HFFc6 (cell line): Measurements from ENCODE around the gene RUNX1. TPM values are rescaled to one million over a fixed set of nuclear protein-coding genes. Genes with fewer than 3 reads are reported as not detected.

ENCODE experiments used
- DNase-seq: peaks from one replicate; pipeline ENCODE4 v3.0.0-alpha.2; 2018
- H3K27ac Mint-ChIP-seq: 2 replicates; pipeline ENCODE4 v1.8.0; 2020; ENCODE audit warnings: mild to moderate bottlenecking, mixed read lengths
- H3K27me3 Mint-ChIP-seq: 2 replicates; pipeline ENCODE4 v1.8.0; 2021; ENCODE audit warnings: mild to moderate bottlenecking, moderate library complexity, mixed read lengths; ENCODE audit not compliant: insufficient read depth
- H3K36me3 Mint-ChIP-seq: 2 replicates; pipeline ENCODE4 v1.8.0; 2021; ENCODE audit warnings: low read depth, mixed read lengths
- H3K4me1 Mint-ChIP-seq: 2 replicates; pipeline ENCODE4 v1.8.0; 2020; ENCODE audit warnings: low read depth, mixed read lengths
- H3K4me3 Mint-ChIP-seq: 2 replicates; pipeline ENCODE4 v1.8.0; 2020; ENCODE audit warnings: mild to moderate bottlenecking, moderate library complexity, mixed read lengths
- H3K9me3 Mint-ChIP-seq: 2 replicates; pipeline ENCODE4 v1.8.0; 2020; ENCODE audit warnings: mild to moderate bottlenecking, mixed read lengths
- CTCF ChIP-seq: fragments of 200-600 bp; sonication (generic); IDR thresholded peaks from 2 replicates; pipeline ENCODE4 v1.5.0; 2021; ENCODE audit warnings: antibody characterized with exemption, mild to moderate bottlenecking
- total RNA-seq, 6 experiments: library from RNA; stranded (reverse); fragmentation: NEBNext Ultra II Directional; extraction: Animal tissue kit (Norgen Biotek cat#: 25700); gene quantifications; 2 replicates in 1 of 6; 3 replicates in 5 of 6; pipeline ENCODE4 v1.2.3, GENCODE V29; 2021

Gene RUNX1
- total RNA-seq, 6 experiments from 2014 or later = 57.4 to 78.9 (median 61.3) TPM

GRCh38 chr21:34974162-34974981 is 74.7 kb downstream of the RUNX1 start:
- Mint-ChIP-seq H3K36me3 (peaks cover 23% of the 10 kb centered on the region), H3K27me3 (peaks cover 3% of the 10 kb centered on the region; the same call in 1 of the 2 replicates), H3K4me1 (peaks cover 55% of the 10 kb centered on the region), H3K27ac (peak overlapping the region; percentile 69), H3K4me3 (no peak overlapping the region), H3K9me3 (no peaks in the 10 kb centered on the region)
- TF ChIP-seq CTCF = no peak
- DNase-seq = no peak

GRCh38 chr21:34973685-34974084 is 75.4 kb downstream of the RUNX1 start:
- Mint-ChIP-seq H3K27ac (peak overlapping the region; percentile 13; the same call in 1 of the 2 replicates), H3K9me3 (no peaks in the 10 kb centered on the region)

GRCh38 chr21:34971656-34972055 is 77.4 kb downstream of the RUNX1 start:
- Mint-ChIP-seq H3K4me3 (no peak overlapping the region), H3K9me3 (no peaks in the 10 kb centered on the region), H3K27me3 (peaks cover 3% of the 10 kb centered on the region; the same call in 1 of the 2 replicates), H3K4me1 (peaks cover 73% of the 10 kb centered on the region), H3K27ac (no peak overlapping the region), H3K36me3 (peaks cover 22% of the 10 kb centered on the region)
- DNase-seq = no peak
- TF ChIP-seq CTCF = no peak

More at GRCh38 chr21:34973685-34974084, 75.4 kb downstream of the RUNX1 start:
- peaks cover 57% of the 10 kb centered on the region for H3K4me1 Mint-ChIP-seq
- DNase-seq = no peak
- H3K27me3 Mint-ChIP-seq = peaks cover 3% of the 10 kb centered on the region; the same call in 1 of the 2 replicates
- H3K4me3 Mint-ChIP-seq = no peak overlapping the region
- peaks cover 19% of the 10 kb centered on the region for H3K36me3 Mint-ChIP-seq
- TF ChIP-seq CTCF = no peak

GRCh38 chr21:34970566-34970965 is 78.5 kb downstream of the RUNX1 start:
- Mint-ChIP-seq H3K4me1 (peaks cover 82% of the 10 kb centered on the region), H3K27me3 (peaks cover 3% of the 10 kb centered on the region; the same call in 1 of the 2 replicates), H3K4me3 (no peak overlapping the region), H3K36me3 (peaks cover 16% of the 10 kb centered on the region), H3K9me3 (no peaks in the 10 kb centered on the region), H3K27ac (no peak overlapping the region)
- no peak for DNase-seq
- TF ChIP-seq CTCF = no peak

GRCh38 chr21:34970167-34970500 is 79.0 kb downstream of the RUNX1 start:
- no peak for DNase-seq
- TF ChIP-seq CTCF = no peak
- H3K27ac Mint-ChIP-seq = no peak overlapping the region
- H3K27me3 Mint-ChIP-seq = no peaks in the 10 kb centered on the region
- peaks cover 82% of the 10 kb centered on the region for H3K4me1 Mint-ChIP-seq
- H3K36me3 Mint-ChIP-seq = peaks cover 13% of the 10 kb centered on the region
- H3K9me3 Mint-ChIP-seq = no peaks in the 10 kb centered on the region
- no peak overlapping the region for H3K4me3 Mint-ChIP-seq
